PC-3 (cell line): ENCODE results near the gene EPN1. TPM values are rescaled to one million over a fixed set of nuclear protein-coding genes. Genes with fewer than 3 reads are reported as not detected.

Experiments
- ATAC-seq: fragments of 200-7000 bp; cut with Tn5 transposase; 2 replicates; pipeline ENCODE4 v1.9.1; 2020; ENCODE audit warnings: mild to moderate bottlenecking, moderate library complexity
- BruUV-seq: library from RNA; stranded (reverse); fragments of 400-500 nt; replicated peaks from 2 replicates; lab custom pipeline; 2021; lab: Mats Ljungman, UMichigan
- CTCF ChIA-PET: fragments of 300-600 bp; sonication (Branson Sonifier 250); formaldehyde crosslinking; loops from one replicate; lab custom pipeline; 2022; ENCODE audit warnings: antibody characterized with exemption; lab: Charles Lee
- POLR2A ChIA-PET: fragments of 300-600 bp; sonication (Branson Sonifier 250); formaldehyde crosslinking; loops from one replicate; lab custom pipeline; 2022; ENCODE audit warnings: antibody characterized with exemption; ENCODE audit not compliant: unreplicated experiment; lab: Charles Lee
- DNase-seq: peaks from one replicate; pipeline ENCODE4 v3.0.0-alpha.2; 2015
- H2AFZ ChIP-seq: fragments of 300-600 bp; sonication (generic); 2 replicates; pipeline ENCODE4 v1.6.0; 2016; ENCODE audit warnings: antibody characterized with exemption, low read length
- H3F3A ChIP-seq: fragments of 300-600 bp; sonication (generic); one replicate; pipeline ENCODE4 v1.6.0; 2017; ENCODE audit warnings: antibody characterized with exemption, low read length, control low read depth, mild to moderate bottlenecking; ENCODE audit not compliant: unreplicated experiment
- H3K27ac ChIP-seq: fragments of 300-600 bp; sonication (generic); 2 replicates; pipeline ENCODE4 v1.5.1; 2016; ENCODE audit warnings: mild to moderate bottlenecking, low read length
- H3K27me3 ChIP-seq: fragments of 300-600 bp; sonication (generic); 2 replicates; pipeline ENCODE4 v1.6.1; 2016; ENCODE audit warnings: low read length, mixed read lengths
- H3K36me3 ChIP-seq: fragments of 300-600 bp; sonication (generic); 2 replicates; pipeline ENCODE4 v1.6.1; 2016; ENCODE audit warnings: low read depth, mixed run types, low read length, mixed read lengths
- H3K4me1 ChIP-seq: fragments of 300-600 bp; sonication (generic); 2 replicates; pipeline ENCODE4 v1.5.1; 2016; ENCODE audit warnings: low read length; ENCODE audit not compliant: insufficient read depth
- H3K4me2 ChIP-seq: fragments of 300-600 bp; sonication (generic); 2 replicates; pipeline ENCODE4 v1.6.0; 2016; ENCODE audit warnings: low read length
- H3K4me3 ChIP-seq: fragments of 300-600 bp; sonication (generic); 2 replicates; pipeline ENCODE4 v1.5.1; 2016; ENCODE audit warnings: mild to moderate bottlenecking, low read length, mixed read lengths
- H3K79me2 ChIP-seq: fragments of 300-600 bp; sonication (generic); 2 replicates; pipeline ENCODE4 v1.6.1; 2017; ENCODE audit warnings: low read length, mixed read lengths
- H3K9ac ChIP-seq: fragments of 300-600 bp; sonication (generic); 2 replicates; pipeline ENCODE4 v1.6.0; 2016; ENCODE audit warnings: mild to moderate bottlenecking, low read length
- H3K9me2 ChIP-seq: fragments of 300-600 bp; sonication (generic); replicated peaks from 2 replicates; pipeline ENCODE4 v1.6.1; 2016; ENCODE audit warnings: mixed run types, low read length, mixed read lengths
- H3K9me3 ChIP-seq: fragments of 300-600 bp; sonication (generic); 2 replicates; pipeline ENCODE4 v1.6.1; 2016; ENCODE audit warnings: low read length, mixed read lengths
- H4K20me1 ChIP-seq: fragments of 300-600 bp; sonication (generic); 2 replicates; pipeline ENCODE4 v1.6.1; 2016; ENCODE audit warnings: low read length, mixed read lengths
- CTCF ChIP-seq: fragments of 300-600 bp; sonication (generic); conservative IDR thresholded peaks from 2 replicates; pipeline ENCODE4 v1.5.1; 2017; ENCODE audit warnings: antibody characterized with exemption, low read depth, mild to moderate bottlenecking, low read length
- EZH2 ChIP-seq: fragments of 300-600 bp; sonication (generic); IDR thresholded peaks from one replicate; pipeline ENCODE4 v1.6.1; 2017; ENCODE audit warnings: antibody characterized with exemption, mild to moderate bottlenecking, low read length; ENCODE audit not compliant: unreplicated experiment
- EZH2phosphoT487 ChIP-seq: fragments of 300-600 bp; sonication (generic); IDR thresholded peaks from 2 replicates; pipeline ENCODE4 v1.6.1; 2018; ENCODE audit warnings: mild to moderate bottlenecking, antibody characterized with exemption, low read length, borderline replicate concordance
- intact Hi-C: fragments of 100-400 bp; cut with micrococcal nuclease; formaldehyde crosslinking; loops from 2 replicates; pipeline ENCODE4 v1.9.0; 2023
- total RNA-seq: library from RNA; depleted of rRNA; stranded (reverse); fragments of >200 nt; gene quantifications from 2 replicates; pipeline ENCODE4 v1.2.3, GENCODE V29; 2014

EPN1 gene
- total RNA-seq, 1 experiment from 2014 or later: 203 TPM

GRCh38 chr19:55644191-55644833 is 30.7 kb upstream of the EPN1 start:
- no TSS peak for BruUV-seq
- peak overlapping the region; percentile 85 for H3K4me2 ChIP-seq
- H4K20me1 ChIP-seq: 0 out of 2 replicates have a peak, but pooled peaks cover 4% of the 10 kb centered on the region
- DNase-seq (no peak), ATAC-seq (no peak)
- peaks cover 7% of the 10 kb centered on the region for H3F3A ChIP-seq
- peak overlapping the region; percentile 53; the same call in 1 of the 2 replicates for H3K27ac ChIP-seq
- peaks cover 14% of the 10 kb centered on the region for H3K36me3 ChIP-seq
- intact Hi-C loops: no loop called here
- peak overlapping the region; percentile 95 for H3K9ac ChIP-seq
- TF ChIP-seq EZH2phosphoT487 (no peak), EZH2 (no peak), CTCF (no peak)
- H3K79me2 ChIP-seq: peaks cover 64% of the 10 kb centered on the region
- H2AFZ ChIP-seq: no peak overlapping the region
- H3K4me3 ChIP-seq: peak overlapping the region; percentile 96
- ChIA-PET CTCF (interaction anchor here (0.5 kb wide), 1 partner anchor 10 kb away, joined by 3 read pairs; no protein-coding TSS in a partner anchor), POLR2A (no interaction called here)
- peaks cover 47% of the 10 kb centered on the region for H3K4me1 ChIP-seq
- no peaks in the 10 kb centered on the region for H3K9me3 ChIP-seq
- no peaks in the 10 kb centered on the region for H3K27me3 ChIP-seq
- H3K9me2 ChIP-seq: no peaks in the 10 kb centered on the region

GRCh38 chr19:55644842-55645511 is 30.0 kb upstream of the EPN1 start:
- Histone ChIP-seq H3K4me3 (peak overlapping the region; percentile 96), H3K4me2 (peak overlapping the region; percentile 85), H3K36me3 (peaks cover 14% of the 10 kb centered on the region), H3K4me1 (peaks cover 45% of the 10 kb centered on the region), H3K79me2 (peaks cover 58% of the 10 kb centered on the region), H3K9me3 (no peaks in the 10 kb centered on the region), H3K27ac (no peak overlapping the region), H4K20me1 (0 out of 2 replicates have a peak, but pooled peaks cover 4% of the 10 kb centered on the region), H3K9me2 (no peaks in the 10 kb centered on the region), H3K9ac (peak overlapping the region; percentile 95), H2AFZ (no peak overlapping the region), H3F3A (peaks cover 5% of the 10 kb centered on the region), H3K27me3 (no peaks in the 10 kb centered on the region)
- intact Hi-C loops: no loop called here
- ChIA-PET CTCF (interaction anchor here (0.5 kb wide), 1 partner anchor 9 kb away, joined by 3 read pairs; no protein-coding TSS in a partner anchor), POLR2A (no interaction called here)
- ATAC-seq (no peak), DNase-seq (no peak)
- TF ChIP-seq CTCF (no peak), EZH2phosphoT487 (no peak), EZH2 (no peak)
- TSS peak; percentile 35 for BruUV-seq
